ENCODE measurements around the gene HDAC9. TPM values are rescaled to one million over a fixed set of nuclear protein-coding genes. Genes with fewer than 3 reads are reported as not detected.

The HDAC9 gene
- total RNA-seq, 2 donors from 2014 or later, result 4.9 to 12.9 TPM

- no peaks in the 10 kb centered on the region for H3K4me1 ChIP-seq
- 44 to 73% methylated on average over 1 of the region's 1 CpG for WGBS, 2 donors
- no peak overlapping the region for H3K4me3 ChIP-seq
- ATAC-seq, result no peak
- no peaks in the 10 kb centered on the region for H3K36me3 ChIP-seq (replicated peaks in 1 of 2; ENCODE audit: insufficient read depth in 1 of 2, low read depth in 2 of 2)
- H3K27ac ChIP-seq, result no peak overlapping the region
- no peak for DNase-seq
- intact Hi-C loops (cut with DNase I), result no loop called here
- H3K27me3 ChIP-seq, result no peaks in the 10 kb centered on the region
- H3K9me3 ChIP-seq, result no peaks in the 10 kb centered on the region
- TF ChIP-seq POLR2A (IDR thresholded peaks at IDR 0.05) (no peak), CTCF (IDR thresholded peaks at IDR 0.05) (no peak)
These were observed 405.3 kb downstream of the HDAC9 start for GRCh38 chr7:18900803-18901202.

DNA sequence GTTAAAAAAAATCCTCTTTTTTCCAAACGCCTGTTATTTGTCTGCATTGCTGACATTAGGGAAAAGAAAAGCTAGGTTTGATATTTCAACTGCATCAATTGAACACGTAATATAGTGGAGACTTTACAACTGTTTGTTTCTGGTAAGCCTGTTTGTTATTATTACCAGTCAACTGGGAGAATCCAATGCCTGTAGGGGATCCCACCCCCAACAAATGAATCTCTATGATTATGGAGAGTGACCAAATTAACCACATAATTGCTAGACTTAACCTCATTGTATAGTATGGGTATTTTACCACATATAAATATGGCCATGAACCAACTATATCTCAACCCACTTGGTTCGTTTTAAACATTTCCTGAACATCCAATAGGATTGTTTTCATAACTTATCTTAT lies 405.8 kb downstream of the HDAC9 start:
- H3K27me3 ChIP-seq, result no peaks in the 10 kb centered on the region
- H3K9me3 ChIP-seq, result no peaks in the 10 kb centered on the region
- H3K36me3 ChIP-seq (replicated peaks in 1 of 2; ENCODE audit: insufficient read depth in 1 of 2, low read depth in 2 of 2), result no peaks in the 10 kb centered on the region
- no peak overlapping the region for H3K27ac ChIP-seq
- ATAC-seq (no peak), DNase-seq (no peak)
- TF ChIP-seq CTCF (IDR thresholded peaks at IDR 0.05), result no peak
- TF ChIP-seq POLR2A (IDR thresholded peaks at IDR 0.05), result no peak
- 55 to 60% methylated on average over 3 of the region's 3 CpGs for WGBS, 2 donors
- H3K4me3 ChIP-seq, result no peak overlapping the region
- no peaks in the 10 kb centered on the region for H3K4me1 ChIP-seq
- intact Hi-C loops (cut with DNase I), result no loop called here

DNA sequence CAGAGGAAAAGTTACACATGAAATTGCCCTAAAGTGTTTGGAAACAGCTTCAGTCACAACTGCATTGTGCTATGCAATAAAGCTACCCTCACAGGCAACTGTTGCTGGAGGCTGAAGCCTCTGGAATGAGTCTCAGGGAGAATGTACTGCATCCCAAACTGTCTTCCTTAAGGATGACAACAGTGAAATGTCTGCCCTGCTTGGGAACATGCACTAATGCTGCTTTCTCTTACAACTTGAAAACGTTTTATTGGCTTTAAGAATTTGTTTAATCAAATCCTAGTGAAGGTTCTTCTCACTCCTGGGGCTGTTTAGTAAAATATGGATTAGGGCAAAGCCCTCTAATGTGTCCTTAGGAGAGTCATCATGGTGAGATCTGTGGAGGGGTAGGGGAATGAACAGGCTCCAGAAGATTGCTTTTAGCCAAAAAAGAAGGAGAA lies 406.5 kb downstream of the HDAC9 start:
- H3K9me3 ChIP-seq, result no peaks in the 10 kb centered on the region
- H3K27ac ChIP-seq, result no peak overlapping the region
- ATAC-seq (no peak), DNase-seq (no peak)
- H3K4me3 ChIP-seq, result no peak overlapping the region
- no peaks in the 10 kb centered on the region for H3K36me3 ChIP-seq (replicated peaks in 1 of 2; ENCODE audit: insufficient read depth in 1 of 2, low read depth in 2 of 2)
- intact Hi-C loops (cut with DNase I), result no loop called here
- H3K27me3 ChIP-seq, result no peaks in the 10 kb centered on the region
- H3K4me1 ChIP-seq, result no peaks in the 10 kb centered on the region
- no peak for TF ChIP-seq CTCF (IDR thresholded peaks at IDR 0.05)
- no peak for TF ChIP-seq POLR2A (IDR thresholded peaks at IDR 0.05)
- WGBS, 2 donors, result 0 to 8% methylated on average over 1 of the region's 1 CpG

DNA sequence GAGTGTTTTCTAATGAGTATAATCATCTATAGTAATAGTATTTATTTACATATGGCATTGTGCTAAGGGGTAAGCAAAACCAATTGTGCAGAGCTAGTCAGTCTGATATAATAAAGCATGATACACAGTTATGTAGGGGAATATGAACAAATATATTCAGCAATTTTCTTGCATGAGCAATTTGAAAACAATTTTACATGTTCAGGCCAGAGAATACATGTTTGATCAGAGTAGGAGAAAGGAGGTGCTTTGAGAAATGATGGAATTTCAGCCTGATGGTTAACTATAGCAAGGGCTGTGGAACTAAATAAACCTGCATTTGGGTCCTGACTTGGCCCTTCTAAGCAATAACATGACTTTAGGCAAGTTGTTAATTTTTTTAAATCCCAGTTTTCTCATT lies 407.3 kb downstream of the HDAC9 start:
- no peak for ATAC-seq
- no peaks in the 10 kb centered on the region for H3K36me3 ChIP-seq (replicated peaks in 1 of 2; ENCODE audit: insufficient read depth in 1 of 2, low read depth in 2 of 2)
- H3K4me1 ChIP-seq, result no peaks in the 10 kb centered on the region
- H3K27me3 ChIP-seq, result no peaks in the 10 kb centered on the region
- no peak for DNase-seq
- no peak overlapping the region for H3K4me3 ChIP-seq
- H3K27ac ChIP-seq, result no peak overlapping the region
- TF ChIP-seq POLR2A (IDR thresholded peaks at IDR 0.05), result no peak
- TF ChIP-seq CTCF (IDR thresholded peaks at IDR 0.05), result no peak
- H3K9me3 ChIP-seq, result no peaks in the 10 kb centered on the region
- intact Hi-C loops (cut with DNase I), result no loop called here

- H3K27me3 ChIP-seq, result no peaks in the 10 kb centered on the region
- WGBS, 2 donors, result 49 to 59% methylated on average over 4 of the region's 4 CpGs
- H3K4me3 ChIP-seq, result no peak overlapping the region
- no peak overlapping the region for H3K27ac ChIP-seq
- H3K36me3 ChIP-seq (replicated peaks in 1 of 2; ENCODE audit: insufficient read depth in 1 of 2, low read depth in 2 of 2), result no peaks in the 10 kb centered on the region
- intact Hi-C loops (cut with DNase I), result no loop called here
- DNase-seq (no peak), ATAC-seq (no peak)
- TF ChIP-seq POLR2A (IDR thresholded peaks at IDR 0.05) (no peak), CTCF (IDR thresholded peaks at IDR 0.05) (no peak)
- H3K9me3 ChIP-seq, result no peaks in the 10 kb centered on the region
- H3K4me1 ChIP-seq, result no peaks in the 10 kb centered on the region
These were observed 408.1 kb downstream of the HDAC9 start for GRCh38 chr7:18903695-18904094.
